ENCODE measurements around the gene TECPR1. TPM values are rescaled to one million over a fixed set of nuclear protein-coding genes. Genes with fewer than 3 reads are reported as not detected.
A peak's percentile ranks its signal among the peaks of the same experiment; 100 is the strongest.

The TECPR1 gene
- total and polyA plus RNA-seq, 2 experiments from 2014 or later = 4.6 to 24.4 TPM

DNA sequence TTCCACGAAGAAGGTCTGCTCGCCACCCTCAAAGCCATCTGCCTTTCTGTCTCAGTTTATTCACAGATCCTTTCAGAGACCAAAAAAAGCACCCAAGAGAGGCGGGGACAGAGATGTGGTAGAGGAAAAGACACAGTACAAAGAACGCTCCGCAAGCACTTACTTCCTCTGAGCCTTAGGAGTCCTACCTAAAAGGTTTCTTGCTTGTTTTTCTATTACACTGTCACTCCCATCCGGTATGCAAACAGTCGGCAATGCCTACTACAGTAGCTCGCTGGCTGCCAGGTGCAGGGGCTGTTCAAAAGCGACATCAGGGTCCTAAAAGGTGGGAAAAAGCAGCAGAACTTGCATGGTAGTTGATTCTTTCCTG is 816 bp downstream of the TECPR1 start (continued):
- TF ChIP-seq, protein P1, sequence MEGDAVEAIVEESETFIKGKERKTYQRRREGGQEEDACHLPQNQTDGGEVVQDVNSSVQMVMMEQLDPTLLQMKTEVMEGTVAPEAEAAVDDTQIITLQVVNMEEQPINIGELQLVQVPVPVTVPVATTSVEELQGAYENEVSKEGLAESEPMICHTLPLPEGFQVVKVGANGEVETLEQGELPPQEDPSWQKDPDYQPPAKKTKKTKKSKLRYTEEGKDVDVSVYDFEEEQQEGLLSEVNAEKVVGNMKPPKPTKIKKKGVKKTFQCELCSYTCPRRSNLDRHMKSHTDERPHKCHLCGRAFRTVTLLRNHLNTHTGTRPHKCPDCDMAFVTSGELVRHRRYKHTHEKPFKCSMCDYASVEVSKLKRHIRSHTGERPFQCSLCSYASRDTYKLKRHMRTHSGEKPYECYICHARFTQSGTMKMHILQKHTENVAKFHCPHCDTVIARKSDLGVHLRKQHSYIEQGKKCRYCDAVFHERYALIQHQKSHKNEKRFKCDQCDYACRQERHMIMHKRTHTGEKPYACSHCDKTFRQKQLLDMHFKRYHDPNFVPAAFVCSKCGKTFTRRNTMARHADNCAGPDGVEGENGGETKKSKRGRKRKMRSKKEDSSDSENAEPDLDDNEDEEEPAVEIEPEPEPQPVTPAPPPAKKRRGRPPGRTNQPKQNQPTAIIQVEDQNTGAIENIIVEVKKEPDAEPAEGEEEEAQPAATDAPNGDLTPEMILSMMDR (conservative IDR thresholded peaks at IDR 0.05; ENCODE audit: low read depth in 2 of 2) = no peak
- TF ChIP-seq POLR2AphosphoS5 (IDR thresholded peaks at IDR 0.05; ENCODE audit: low read depth) = no peak
- TF ChIP-seq EZH2 (IDR thresholded peaks at IDR 0.05; ENCODE audit: low read depth, unreplicated experiment) = no peak
- TF ChIP-seq, protein P2, sequence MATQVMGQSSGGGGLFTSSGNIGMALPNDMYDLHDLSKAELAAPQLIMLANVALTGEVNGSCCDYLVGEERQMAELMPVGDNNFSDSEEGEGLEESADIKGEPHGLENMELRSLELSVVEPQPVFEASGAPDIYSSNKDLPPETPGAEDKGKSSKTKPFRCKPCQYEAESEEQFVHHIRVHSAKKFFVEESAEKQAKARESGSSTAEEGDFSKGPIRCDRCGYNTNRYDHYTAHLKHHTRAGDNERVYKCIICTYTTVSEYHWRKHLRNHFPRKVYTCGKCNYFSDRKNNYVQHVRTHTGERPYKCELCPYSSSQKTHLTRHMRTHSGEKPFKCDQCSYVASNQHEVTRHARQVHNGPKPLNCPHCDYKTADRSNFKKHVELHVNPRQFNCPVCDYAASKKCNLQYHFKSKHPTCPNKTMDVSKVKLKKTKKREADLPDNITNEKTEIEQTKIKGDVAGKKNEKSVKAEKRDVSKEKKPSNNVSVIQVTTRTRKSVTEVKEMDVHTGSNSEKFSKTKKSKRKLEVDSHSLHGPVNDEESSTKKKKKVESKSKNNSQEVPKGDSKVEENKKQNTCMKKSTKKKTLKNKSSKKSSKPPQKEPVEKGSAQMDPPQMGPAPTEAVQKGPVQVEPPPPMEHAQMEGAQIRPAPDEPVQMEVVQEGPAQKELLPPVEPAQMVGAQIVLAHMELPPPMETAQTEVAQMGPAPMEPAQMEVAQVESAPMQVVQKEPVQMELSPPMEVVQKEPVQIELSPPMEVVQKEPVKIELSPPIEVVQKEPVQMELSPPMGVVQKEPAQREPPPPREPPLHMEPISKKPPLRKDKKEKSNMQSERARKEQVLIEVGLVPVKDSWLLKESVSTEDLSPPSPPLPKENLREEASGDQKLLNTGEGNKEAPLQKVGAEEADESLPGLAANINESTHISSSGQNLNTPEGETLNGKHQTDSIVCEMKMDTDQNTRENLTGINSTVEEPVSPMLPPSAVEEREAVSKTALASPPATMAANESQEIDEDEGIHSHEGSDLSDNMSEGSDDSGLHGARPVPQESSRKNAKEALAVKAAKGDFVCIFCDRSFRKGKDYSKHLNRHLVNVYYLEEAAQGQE (IDR thresholded peaks at IDR 0.05; ENCODE audit: unreplicated experiment) = no peak

DNA sequence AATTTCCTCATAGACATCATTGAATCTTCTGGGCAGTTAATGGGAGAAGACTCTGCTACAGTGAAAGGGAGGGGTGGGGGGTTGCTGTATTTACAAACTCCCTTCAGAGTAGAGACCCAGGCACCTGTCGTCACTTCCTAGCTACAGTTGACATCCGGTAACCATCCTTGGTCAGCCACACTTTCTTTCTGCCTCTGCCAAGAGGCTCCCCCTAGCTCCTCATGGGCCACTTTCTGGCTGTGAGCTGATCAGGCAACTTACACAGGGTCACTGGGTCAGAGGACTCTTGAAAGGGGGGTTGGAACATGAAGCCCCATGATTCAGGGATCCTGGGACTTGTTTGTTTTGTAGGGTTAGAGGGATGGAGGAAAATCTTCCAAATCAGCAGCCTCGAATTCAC is 1.2 kb downstream of the TECPR1 start:
- Histone ChIP-seq H3F3A (replicated peaks; ENCODE audit: low read depth) (peaks cover 14% of the 10 kb centered on the region; the same call in 1 of the 2 replicates), H3K4me2 (peak overlapping the region; percentile 95), H3K9me2 (ENCODE audit: insufficient read depth) (no peaks in the 10 kb centered on the region), H4K20me1 (replicated peaks; ENCODE audit: insufficient read depth) (0 out of 2 replicates have a peak, but pooled peaks cover 3% of the 10 kb centered on the region), H2AFZ (peak overlapping the region; percentile 94), H3K27me3 (ENCODE audit: insufficient read depth) (no peaks in the 10 kb centered on the region), H3K79me2 (replicated peaks; ENCODE audit: insufficient read depth) (peaks cover 11% of the 10 kb centered on the region), H3K36me3 (ENCODE audit: insufficient read depth) (no peaks in the 10 kb centered on the region), H3K4me1 (ENCODE audit: insufficient read depth) (peaks cover 19% of the 10 kb centered on the region), H3K27ac (ENCODE audit: low read depth) (peak overlapping the region; percentile 55; the same call in 1 of the 2 replicates), H3K4me3 (peak overlapping the region; percentile 95)
- ATAC-seq = no peak
- peak; percentile 44 for DNase-seq (ENCODE audit: low spot score)
- H3K4me3 Mint-ChIP-seq = peak overlapping the region; percentile 92
- H3K27me3 Mint-ChIP-seq (ENCODE audit: insufficient read depth, low read depth, poor library complexity) = peaks cover 10% of the 10 kb centered on the region
- TF ChIP-seq, protein P1 (conservative IDR thresholded peaks at IDR 0.05; ENCODE audit: low read depth in 2 of 2) = peak in 1 of 2 experiments; percentile 18; a peak in 1 of 4 replicates
- TF ChIP-seq, protein P3, sequence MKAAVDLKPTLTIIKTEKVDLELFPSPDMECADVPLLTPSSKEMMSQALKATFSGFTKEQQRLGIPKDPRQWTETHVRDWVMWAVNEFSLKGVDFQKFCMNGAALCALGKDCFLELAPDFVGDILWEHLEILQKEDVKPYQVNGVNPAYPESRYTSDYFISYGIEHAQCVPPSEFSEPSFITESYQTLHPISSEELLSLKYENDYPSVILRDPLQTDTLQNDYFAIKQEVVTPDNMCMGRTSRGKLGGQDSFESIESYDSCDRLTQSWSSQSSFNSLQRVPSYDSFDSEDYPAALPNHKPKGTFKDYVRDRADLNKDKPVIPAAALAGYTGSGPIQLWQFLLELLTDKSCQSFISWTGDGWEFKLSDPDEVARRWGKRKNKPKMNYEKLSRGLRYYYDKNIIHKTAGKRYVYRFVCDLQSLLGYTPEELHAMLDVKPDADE (IDR thresholded peaks at IDR 0.05) = no peak
- H3K9me3 Mint-ChIP-seq = no peaks in the 10 kb centered on the region; the same call in 2 of the 3 replicates
- H3K27ac Mint-ChIP-seq = peak overlapping the region; percentile 80
- H3K4me1 Mint-ChIP-seq = peaks cover 18% of the 10 kb centered on the region
- peaks cover 3% of the 10 kb centered on the region; the same call in 1 of the 3 replicates for H3K36me3 Mint-ChIP-seq (ENCODE audit: low read depth)

Measured in GM23338 (cell line).